Mucosa of gallbladder (tissue), 1 donor: ENCODE data around the gene ACOT7. TPM values are rescaled to one million over a fixed set of nuclear protein-coding genes. Genes with fewer than 3 reads are reported as not detected.

Experiments
- DNase-seq: peaks from one replicate; pipeline ENCODE4 v3.0.0-alpha.2; 2020; ENCODE audit warnings: low spot score
- total RNA-seq: library from RNA; stranded (reverse); gene quantifications from one replicate; pipeline ENCODE4 v1.2.1, GENCODE V29; 2021
- donor health status: DM: no; HTN: no; CAD: no.

ACOT7 gene
- total RNA-seq, 1 donor from 2014 or later = 21.4 TPM

DNA sequence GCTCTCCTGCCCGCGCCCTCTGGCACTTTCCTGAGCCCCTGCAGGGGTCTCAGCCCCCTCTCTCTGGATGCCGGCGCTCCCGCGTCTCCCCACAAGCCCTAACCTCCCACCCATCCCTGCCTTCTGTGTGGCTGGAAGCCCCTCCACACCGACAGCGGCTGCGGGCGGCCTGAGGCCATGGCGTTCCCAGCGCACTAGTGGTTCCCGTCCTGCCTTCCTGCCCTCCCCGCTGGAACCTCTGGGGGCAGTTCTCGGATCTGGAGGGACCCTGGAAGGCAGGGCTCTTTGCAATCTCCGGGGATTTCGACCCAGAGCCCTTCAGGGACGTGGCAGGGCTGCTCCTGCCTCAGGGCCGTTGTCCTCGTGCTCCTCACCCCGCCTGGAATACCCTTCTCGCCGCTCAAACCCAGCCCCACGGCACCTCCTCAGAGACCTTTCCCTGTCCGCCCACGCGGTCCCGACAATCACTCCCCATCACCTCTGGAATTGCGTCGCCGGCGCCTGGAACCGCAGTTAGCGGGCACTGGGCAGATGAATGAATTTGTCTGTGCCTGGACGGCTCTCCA is 30.5 kb upstream of the ACOT7 start:
- no peak for DNase-seq

DNA sequence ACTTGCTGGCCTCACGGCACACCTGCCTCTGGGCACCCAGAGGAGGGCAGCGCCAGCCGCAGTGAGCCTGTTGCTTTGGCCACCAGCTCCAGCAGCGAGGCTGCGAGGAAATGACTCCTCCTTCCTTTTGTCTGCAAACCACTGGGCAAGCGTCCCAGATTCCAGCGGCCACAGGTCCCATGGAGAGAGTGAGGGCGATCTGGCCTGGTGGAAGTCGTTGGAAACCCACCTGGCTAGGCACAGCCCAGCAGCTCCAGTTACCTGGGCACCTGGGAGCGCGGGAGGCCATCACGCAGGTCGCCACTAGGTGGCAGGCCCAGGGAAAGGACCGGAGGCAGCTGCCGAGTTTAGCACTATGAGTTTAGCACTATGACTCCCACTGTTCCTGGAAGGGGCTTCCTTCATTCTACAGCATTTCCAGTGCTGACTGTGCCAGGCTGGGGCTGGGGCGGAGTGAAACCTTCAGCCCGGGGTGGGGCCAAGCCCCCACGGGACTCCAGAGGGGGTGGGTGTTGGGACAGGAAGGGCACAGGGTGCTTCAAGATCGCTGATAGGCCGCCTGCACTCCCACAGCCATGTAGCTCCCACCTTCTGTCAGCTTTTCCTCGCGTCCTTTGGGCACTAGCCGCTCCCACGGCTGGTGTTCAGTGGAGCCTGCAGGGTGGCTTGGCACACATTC is 29.9 kb upstream of the ACOT7 start:
- DNase-seq = peak; percentile 36

DNA sequence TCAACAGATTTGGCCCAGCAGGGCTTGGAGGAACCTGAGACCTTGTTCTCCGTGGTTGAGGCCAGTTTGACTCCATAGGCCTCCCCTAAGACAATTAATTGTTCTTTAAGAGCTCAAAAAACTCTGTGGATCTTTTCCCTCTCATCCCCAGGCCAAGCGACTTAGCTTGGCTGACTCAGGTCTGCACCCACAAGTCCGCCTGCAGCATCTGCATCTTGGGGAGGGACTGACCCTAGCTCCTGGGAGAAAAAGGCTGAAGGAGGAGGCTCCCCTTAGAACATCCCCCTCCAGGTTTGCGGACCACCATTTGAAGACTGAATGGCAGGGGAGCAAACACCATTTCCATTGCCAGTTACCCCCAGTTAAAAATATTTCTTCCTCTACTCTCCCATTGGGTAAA is 27.7 kb upstream of the ACOT7 start:
- no peak for DNase-seq

DNA sequence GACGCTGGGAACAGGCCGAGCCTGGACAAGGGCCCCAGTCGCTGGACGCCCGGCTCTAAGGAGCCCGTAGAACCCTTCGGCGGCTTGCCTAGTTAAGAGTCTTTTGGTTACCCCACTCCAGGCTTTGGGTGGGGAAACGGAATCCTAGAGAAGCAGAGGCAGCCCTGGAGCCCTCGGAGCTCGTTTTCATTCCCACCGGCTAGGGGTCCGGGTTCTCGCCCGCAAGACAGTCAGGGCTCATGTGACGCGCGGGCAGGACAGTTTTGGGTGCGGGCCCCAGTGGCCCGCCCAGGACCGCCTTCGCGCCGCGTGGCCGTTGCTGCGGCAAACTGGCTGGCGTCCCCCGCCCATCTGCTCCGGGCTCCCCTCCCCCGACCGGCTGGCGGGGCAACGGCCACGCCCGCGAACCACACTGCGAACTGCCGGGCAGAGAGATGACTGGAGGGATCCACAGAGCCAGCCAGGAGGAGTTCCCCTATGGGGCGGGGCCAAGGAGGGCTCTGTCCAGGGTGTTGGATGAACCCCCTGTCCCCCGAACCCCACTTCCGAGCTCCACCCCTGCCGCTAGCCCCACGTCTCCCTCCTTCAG is 27.0 kb upstream of the ACOT7 start:
- DNase-seq = no peak

DNA sequence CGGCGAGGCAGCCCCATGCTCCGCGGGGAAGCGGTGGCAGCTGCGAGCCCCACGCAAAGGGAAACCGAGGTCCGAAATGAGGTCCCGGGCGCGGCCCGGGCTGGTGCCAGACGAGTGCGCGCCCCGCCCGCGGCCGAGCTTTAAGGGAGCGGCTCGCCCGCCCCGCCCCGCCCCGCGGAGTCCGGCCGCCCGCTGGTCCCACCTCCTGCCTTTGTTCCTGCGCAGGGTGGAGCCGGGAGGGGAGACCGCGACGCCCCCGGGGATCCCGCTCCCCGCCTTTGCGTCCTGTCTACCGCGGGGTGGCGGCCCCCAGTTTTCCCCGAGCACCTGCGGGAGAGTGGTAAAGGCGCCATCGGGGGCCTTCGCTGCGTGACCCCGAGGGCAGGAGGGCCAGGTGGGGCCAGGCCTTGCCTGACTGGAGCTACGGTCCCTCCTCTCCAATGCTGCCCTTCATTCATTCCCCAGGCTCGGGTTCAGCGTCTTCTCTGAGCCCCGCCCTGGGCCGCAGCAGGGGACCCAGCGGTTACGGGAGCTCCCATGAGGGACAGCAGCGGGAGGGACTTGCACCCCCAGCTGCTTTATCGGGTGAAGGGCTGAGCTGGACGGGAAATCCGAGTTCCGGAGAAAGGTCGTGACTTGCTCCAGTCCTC is 26.4 kb upstream of the ACOT7 start, which contains the start of gene HES2:
Gene HES2 (minus strand): TSS at position 116 of the 650 bp plus-strand sequence. CDS start 99 bp downstream, at position 17.
- no peak for DNase-seq

DNA sequence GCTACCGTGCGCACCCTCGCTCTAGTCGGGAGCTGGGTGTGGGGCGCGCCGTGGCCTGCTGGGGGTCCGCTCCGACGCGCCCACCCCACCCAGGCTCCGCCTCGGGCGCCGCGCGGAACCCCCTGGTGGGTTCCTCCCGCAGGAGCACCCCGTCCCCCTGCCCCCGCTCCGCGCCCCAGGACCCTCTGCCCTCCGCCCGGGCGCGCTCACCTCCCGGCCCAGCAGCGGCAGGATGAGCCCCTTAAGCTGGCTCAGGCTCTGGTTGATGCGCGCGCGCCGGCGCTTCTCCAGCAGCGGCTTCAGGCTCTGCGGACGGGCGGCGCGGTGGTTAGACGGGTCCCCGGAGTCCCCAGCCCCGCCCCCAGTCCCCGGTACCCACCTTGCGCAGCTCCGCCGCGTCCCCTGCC is 25.8 kb upstream of the ACOT7 start:
- DNase-seq = no peak

DNA sequence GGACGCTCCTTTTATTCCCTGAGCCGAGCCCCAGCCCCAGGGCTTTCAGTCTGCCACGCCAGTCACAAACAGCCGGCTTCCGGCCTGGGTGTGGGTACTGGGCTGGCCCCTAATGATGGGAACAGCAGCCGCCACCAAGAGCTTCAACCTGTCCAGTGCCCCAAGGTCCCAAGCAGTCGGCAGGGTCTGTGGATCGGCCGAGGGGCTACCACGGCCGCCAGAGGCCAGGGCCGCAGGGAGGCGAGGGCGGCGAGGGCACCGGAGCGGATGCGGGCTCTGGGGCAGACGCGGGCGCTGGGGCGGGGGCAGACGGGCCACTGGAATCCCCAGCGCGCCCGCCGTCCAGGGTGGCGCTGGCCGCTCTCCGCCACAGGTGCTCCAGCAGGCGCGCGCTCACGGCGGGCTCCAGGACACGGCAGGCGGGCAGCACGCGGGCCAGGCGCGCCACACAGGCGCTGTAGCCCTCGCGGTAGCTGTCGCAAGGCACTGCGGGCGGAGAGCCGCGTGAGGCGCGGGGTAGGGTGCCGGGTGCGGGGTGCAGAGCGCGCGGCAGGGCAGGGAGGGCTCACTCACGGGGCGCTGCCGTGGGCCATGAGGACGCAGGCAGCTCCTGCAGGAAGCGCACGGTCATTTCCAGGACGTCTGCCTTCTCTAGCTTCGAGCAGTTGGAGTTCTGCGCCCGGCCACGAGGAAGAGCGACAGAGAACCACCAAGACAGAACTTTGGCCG is 25.3 kb upstream of the ACOT7 start:
- no peak for DNase-seq

DNA sequence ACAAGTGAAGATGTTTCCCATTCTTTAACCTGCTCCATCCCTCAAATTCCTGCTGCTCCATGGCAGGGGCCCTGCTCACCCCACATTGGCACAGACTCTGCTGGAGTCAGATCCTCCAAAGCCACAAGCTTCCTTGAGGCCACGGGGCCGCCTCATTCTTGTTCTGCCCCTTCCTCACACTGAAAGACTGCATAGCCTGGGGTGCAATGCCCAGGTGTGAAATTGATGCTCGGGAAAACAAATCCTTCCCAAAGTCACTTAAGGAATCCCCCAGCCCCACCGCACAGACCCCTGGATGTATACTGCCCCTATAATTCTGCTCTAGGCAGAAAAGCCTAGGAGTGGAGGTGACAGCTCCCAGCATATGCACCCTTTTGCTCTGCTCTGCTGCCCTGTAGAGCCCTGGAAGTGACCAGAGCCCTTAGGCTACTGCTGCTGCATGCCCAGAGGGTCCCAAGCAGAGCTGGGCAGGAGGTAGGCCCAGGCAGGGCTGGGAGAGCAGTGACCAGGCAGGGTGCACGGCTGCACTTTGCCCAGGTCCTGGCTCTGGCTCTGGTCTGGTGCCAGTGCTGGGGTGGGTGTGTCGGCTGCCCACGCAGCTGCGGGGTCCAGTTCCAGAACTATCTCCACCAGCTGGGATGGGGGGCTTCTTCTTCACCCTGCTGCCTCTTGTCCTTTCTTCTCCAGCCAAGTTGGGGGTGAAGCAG is 24.5 kb upstream of the ACOT7 start:
- DNase-seq = no peak

DNA sequence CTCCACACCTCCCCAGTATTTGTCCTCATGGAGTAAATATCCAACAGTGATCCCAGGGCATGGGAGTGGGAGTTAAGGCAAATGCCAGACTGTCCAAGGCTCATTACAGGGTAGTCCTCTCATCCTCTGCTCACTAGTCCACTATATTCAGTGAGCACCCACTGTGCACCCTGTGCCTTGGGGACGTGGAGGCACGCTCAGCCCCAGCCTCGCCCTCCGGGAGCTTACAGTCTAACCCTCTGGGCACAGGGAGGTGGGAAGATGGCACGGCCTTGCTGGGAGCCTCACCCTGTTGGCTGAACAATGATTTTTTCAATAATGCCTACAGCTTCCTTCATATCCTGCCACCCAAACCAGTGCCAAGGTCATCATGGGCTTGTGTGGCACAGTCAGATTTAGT is 23.3 kb upstream of the ACOT7 start:
- DNase-seq = no peak

DNA sequence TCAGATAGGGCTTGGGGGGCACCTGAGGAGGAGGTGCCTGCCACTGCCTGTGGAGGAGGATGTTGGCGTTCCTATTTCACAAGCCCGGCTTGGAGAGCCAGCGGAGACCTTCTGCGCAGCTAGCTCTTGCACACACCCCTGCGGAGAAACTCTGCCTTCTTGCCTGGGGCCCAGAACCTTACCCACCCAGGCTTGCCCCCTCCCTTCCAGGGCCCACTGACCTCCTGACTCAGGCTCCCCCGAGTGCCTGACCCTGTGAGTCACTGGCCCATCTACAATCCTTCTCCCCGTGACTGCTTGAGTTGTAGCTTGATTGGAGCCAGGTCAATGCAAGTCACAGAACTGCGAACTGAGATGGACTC is 22.7 kb upstream of the ACOT7 start:
- no peak for DNase-seq

DNA sequence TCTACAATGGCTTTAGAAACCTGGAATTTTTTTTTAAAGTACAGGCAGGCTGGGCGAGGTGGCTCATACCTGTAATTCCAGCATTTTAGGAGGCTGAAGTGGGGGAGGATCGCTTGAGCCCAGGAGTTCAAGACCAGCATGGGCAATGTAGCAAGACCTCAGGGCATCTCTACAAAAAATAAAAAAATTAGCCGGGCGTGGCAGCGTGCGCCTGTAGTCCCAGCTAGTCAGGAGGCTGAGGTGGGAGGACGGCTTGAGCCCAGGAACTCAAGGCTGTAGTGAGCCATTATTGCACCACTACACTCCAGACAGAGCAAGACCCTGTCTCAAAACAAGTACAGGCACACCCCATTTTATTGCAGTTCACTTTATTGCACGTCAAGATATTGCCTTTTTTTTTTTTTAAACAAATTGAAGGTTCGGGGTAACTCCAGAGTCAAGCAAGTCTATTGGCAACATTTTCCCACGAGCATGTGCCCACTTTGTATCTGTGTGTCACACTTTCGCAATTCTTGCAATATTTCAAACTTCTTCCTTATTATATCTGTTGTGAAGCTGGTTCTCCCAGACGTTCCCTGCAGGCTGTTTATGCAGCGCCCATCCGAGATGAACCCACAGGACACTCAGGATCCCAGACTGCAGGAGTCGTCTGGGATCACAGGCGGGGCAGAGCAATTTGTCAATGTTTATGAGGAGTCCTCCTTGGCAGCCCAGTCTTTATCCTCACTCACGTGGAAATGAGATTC is 21.5 kb upstream of the ACOT7 start:
- no peak for DNase-seq

DNA sequence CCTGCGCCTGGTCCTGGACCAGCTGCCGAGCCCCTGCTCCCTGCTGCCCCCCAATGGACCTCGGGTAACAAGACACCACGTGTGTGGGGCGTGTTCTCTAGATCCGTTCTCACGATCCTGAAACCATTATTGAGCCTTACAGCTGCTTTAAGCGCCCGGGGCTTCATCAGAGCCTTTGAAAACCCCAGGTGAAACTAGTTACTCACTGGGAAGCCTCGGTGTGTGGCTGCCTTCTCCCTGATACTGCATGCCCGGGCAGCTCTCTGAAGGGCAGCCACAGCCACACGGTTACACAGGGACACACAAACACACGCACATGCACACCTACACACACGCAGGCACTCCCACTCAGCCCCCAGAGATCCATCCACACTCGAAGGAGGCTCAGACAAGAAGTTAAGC is 20.9 kb upstream of the ACOT7 start:
- no peak for DNase-seq

DNA sequence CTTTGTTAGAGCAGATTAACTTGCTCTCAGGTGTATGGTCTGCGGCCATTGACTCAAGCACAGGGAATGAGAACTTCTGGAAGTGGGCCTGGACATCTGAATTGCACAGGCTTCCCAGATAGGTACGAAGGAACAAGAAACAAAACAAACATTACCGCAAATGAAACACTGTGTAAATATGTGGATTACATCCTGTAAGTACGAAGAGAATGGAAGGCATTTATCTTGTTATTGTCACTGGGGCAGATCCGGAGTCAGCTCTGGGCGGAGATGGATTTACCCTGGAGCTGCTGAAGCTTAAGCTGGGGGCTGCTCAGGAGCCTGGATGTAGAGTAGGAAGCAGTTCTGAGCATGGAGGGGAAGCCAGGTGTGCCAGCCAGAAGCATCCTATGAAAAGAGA is 19.3 kb upstream of the ACOT7 start:
- DNase-seq = no peak

DNA sequence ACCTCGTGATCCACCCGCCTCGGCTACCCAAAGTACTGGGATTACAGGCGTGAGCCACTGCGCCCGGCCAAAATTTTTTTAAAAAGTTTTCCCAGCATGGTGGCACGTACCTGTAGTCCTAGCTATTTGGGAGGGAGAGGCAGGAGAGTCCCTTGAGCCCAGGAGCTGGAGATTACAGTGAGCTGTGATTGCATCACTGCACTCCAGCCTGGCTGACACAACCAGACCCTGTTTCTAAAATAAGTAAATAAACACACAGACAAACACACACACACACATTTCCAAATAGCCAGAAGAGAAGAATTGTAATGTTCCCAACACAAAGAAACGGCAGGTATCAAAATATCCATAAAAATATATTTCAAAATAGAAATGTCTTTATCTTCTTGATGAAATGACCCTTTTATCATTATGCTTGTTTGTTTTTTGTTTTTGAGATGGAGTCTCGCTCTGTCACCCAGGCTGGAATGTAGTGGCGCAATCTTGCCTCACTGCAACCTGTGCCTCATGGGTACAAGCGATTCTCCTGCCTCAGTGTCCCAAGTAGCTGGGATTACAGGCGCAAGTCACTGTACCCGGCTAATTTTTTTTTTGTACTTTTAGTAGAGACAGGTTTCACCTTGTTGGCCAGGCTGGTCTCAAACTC is 16.8 kb upstream of the ACOT7 start:
- DNase-seq = no peak

DNA sequence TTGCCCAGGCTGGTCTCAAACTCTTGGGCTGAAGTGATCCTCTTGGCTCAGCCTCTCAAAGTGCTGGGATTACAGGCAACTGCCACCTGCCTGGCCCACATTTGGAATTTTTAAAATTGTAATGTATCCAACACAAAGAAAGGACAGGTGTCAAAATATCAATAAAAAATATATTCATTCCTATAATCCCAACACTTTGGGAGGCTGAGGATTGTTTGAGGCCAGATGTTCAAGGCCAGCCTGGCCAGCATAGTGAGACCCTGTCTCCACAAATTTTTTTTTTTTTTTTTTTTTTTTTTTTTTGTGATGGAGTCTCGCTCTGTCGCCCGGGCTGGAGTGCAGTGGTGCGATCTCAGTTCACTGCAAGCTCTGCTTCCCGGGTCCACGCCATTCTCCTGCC is 16.2 kb upstream of the ACOT7 start:
- no peak for DNase-seq

DNA sequence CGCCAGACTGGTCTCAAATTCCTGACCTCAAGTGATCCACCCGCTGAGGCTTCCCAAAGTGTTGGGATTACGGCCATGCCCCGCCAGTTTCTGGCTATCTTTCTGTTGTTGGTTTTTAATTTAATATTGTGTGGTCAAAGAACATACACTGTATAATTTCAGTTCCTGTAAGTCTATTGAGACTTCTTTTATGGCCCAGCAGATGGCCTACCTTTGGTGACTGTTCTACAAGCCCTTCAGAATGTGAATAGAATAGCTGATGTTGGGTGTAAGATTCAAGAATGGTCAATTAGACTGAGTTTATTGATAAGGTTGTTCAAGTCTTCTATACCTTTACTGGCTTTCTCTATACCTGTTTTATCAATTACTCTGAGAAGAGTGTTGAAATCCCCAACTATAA is 15.5 kb upstream of the ACOT7 start:
- DNase-seq = no peak

DNA sequence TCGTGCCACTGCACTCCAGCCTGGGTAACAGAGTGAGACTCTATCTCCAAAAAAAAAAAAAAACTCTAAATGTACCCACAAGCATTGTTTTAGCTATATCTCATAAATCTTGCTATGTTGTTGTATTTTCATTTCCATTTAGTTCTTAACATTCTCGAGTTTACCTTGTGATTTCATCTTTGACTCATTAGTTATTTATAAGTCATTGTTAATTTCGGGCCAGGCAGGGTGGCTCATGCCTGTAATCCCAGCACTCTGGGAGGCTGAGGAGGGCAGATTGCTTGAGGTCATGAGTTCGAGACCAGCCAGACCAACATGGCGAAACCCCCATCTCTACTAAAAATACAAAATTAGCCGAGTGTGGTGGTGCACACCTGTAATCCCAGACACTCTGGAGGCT is 14.5 kb upstream of the ACOT7 start:
- no peak for DNase-seq

DNA sequence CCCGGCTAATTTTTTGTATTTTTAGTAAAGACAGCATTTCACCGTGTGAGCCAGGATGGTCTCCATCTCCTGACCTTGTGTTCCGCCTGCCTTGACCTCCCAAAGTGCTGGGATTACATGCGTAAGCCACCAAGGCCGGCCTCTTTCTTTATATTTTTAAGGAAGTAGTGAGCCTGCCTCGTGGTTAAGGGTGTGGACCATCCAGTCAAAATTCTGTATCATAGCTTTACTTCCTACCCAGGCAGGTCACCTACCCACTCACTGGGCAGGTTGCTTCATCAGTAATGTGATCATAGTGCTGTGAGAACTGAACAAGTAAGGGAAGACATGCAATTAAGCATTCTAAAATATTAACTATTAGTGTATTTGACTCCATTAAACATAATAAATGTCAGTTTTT is 8.1 kb upstream of the ACOT7 start:
- no peak for DNase-seq

DNA sequence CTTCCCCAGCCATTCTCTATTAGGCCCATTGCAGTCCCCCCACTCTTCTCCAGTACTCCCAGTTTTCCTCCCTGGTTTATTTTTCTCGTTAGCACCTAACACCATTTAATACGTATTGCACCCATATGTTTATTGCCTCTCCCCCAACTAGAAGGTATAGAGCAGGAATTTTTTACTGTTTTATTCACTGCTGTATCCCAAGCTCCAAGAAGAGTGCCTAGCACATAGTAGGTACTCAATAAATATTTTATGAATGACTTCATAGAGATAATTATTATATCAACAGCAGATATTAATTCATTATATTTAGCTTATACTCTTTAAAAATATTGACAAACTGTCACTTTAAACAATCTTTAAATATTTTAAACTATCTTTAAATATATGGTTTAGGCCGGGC is 5.7 kb upstream of the ACOT7 start:
- no peak for DNase-seq

DNA sequence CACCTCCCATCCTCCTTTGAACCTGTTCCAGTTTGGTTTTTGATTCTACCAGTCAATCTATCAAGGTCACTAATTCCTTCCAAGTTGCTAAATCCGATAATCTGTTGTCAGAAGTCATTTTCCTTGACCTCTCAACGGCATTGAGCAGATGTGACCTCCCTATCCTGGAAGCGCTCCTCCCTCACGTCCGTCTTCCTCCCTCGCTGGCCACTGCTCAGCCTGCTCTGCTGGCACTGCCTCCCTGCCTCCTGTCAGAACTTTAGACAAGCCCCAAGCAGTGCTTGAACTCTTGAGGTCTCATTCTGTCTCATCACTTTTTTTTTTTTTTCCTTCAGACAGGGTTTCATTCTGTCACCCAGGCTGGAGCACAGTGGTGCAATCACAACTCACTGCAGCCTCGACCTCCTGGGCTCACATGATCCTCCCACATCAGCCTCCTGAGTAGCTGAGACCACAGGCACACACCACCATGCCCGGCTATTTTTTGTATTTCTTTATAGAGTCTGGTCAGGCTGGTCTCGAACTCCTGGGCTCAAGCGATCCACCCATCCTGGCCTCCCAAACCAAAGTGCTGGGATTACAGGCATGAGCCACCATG is 4.4 kb upstream of the ACOT7 start:
- DNase-seq = no peak
